Tibial nerve (tissue), 4 donors: ENCODE measurements around the gene DHX30. TPM values are rescaled to one million over a fixed set of nuclear protein-coding genes. Genes with fewer than 3 reads are reported as not detected.

ENCODE experiments used
- DNase-seq, 2 donors: peaks; one replicate each; pipeline ENCODE4 v3.0.0-alpha.2; 2019; ENCODE audit warnings: low spot score in 2 of 2
- H3K27ac ChIP-seq, 4 donors: fragments of 200-600 bp; sonication (generic) in 3 of 4; one replicate each; pipeline ENCODE4 v1.5.1; 2017 to 2019; ENCODE audit warnings: mild to moderate bottlenecking in 1 of 4
- H3K27me3 ChIP-seq, 2 donors: fragments of 200-600 bp; sonication (generic) in 1 of 2; one replicate each; pipeline versions ENCODE4 v1.5.1 to v1.6.0; 2017 to 2019
- H3K36me3 ChIP-seq, 3 donors: fragments of 200-600 bp; sonication (generic); one replicate each; pipeline ENCODE4 v1.5.1; 2018 to 2019
- H3K4me1 ChIP-seq, 4 donors: fragments of 200-600 bp; sonication (generic) in 3 of 4; one replicate each; pipeline ENCODE4 v1.5.1; 2017 to 2019
- H3K4me3 ChIP-seq, 4 donors: fragments of 200-600 bp; sonication (generic) in 3 of 4; one replicate each; pipeline ENCODE4 v1.5.1; 2017 to 2019; ENCODE audit warnings: mild to moderate bottlenecking in 1 of 4, moderate library complexity in 1 of 4
- H3K9me3 ChIP-seq, 4 donors: fragments of 200-600 bp; sonication (generic) in 3 of 4; one replicate each; pipeline ENCODE4 v1.5.1; 2017 to 2019
- EP300 ChIP-seq, 2 donors: sonication (generic); formaldehyde crosslinking; IDR thresholded peaks; one replicate each; pipeline ENCODE4 v1.6.1; 2017; ENCODE audit warnings: antibody characterized with exemption in 2 of 2, mild to moderate bottlenecking in 1 of 2
- POLR2A ChIP-seq, 2 donors: fragments of 450-650 bp; IDR thresholded peaks; one replicate each; pipeline ENCODE4 v1.6.1; 2017; ENCODE audit warnings: antibody characterized with exemption in 2 of 2, mild to moderate bottlenecking in 2 of 2, moderate library complexity in 2 of 2
- WGBS, 2 donors: methylation state at CpG; one replicate each; pipeline ENCODE4 v1.1.5; 2018; 5-methylcytosine and 5-hydroxymethylcytosine counted together
- total RNA-seq, 4 donors: library from RNA; depleted of rRNA; stranded (reverse); fragments of >200 nt; gene quantifications; one replicate each; pipeline ENCODE4 v1.1.0, GENCODE V29; 2016
- TF ChIP-seq, protein P1 (sequence below), 5 experiments: fragments of 200-600 bp in 3 of 5; fragments of 450-650 bp in 2 of 5; sonication (generic) in 3 of 5; IDR thresholded peaks; one replicate each; pipeline ENCODE4 v1.5.1; 2016 to 2019; ENCODE audit warnings: antibody characterized with exemption in 5 of 5, mild to moderate bottlenecking in 3 of 5, moderate library complexity in 2 of 5

DHX30 gene
- total RNA-seq, 4 donors from 2014 or later: 71.9 to 86.4 (median 78.8) TPM

DNA sequence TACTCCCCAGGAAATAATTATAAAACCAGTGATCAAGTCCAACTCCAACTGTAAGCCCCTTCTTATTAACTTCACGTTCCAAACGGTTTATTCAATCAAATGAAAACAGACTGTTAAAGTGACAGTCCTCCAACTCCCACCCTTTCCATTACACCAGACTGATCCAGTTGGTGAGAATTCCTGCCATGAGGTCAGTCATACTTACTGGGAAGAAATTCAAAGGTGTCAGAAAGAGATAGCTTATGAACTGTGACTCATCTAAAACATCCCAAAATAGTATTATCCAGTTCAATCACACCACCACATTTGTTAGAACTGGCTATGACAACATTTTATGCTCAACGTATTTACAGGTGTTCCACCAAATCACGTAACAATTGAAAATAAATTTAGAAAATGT is 40.7 kb upstream of the DHX30 start:
- DNase-seq: no peak
- Histone ChIP-seq H3K4me1 (peaks cover 0 to 5% (median 0%) of the 10 kb centered on the region in 4 donors), H3K36me3 (peaks cover 0 to 44% (median 3%) of the 10 kb centered on the region in 3 donors), H3K27ac (no peak overlapping the region), H3K9me3 (no peaks in the 10 kb centered on the region), H3K4me3 (no peak overlapping the region), H3K27me3 (no peaks in the 10 kb centered on the region)
- no peak for TF ChIP-seq POLR2A (IDR thresholded peaks at IDR 0.05)
- TF ChIP-seq, protein P1, sequence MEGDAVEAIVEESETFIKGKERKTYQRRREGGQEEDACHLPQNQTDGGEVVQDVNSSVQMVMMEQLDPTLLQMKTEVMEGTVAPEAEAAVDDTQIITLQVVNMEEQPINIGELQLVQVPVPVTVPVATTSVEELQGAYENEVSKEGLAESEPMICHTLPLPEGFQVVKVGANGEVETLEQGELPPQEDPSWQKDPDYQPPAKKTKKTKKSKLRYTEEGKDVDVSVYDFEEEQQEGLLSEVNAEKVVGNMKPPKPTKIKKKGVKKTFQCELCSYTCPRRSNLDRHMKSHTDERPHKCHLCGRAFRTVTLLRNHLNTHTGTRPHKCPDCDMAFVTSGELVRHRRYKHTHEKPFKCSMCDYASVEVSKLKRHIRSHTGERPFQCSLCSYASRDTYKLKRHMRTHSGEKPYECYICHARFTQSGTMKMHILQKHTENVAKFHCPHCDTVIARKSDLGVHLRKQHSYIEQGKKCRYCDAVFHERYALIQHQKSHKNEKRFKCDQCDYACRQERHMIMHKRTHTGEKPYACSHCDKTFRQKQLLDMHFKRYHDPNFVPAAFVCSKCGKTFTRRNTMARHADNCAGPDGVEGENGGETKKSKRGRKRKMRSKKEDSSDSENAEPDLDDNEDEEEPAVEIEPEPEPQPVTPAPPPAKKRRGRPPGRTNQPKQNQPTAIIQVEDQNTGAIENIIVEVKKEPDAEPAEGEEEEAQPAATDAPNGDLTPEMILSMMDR (IDR thresholded peaks at IDR 0.05): no peak
- no peak for TF ChIP-seq EP300 (IDR thresholded peaks at IDR 0.05)
- 49 to 51% methylated on average over 4 of the region's 4 CpGs for WGBS, 2 donors

DNA sequence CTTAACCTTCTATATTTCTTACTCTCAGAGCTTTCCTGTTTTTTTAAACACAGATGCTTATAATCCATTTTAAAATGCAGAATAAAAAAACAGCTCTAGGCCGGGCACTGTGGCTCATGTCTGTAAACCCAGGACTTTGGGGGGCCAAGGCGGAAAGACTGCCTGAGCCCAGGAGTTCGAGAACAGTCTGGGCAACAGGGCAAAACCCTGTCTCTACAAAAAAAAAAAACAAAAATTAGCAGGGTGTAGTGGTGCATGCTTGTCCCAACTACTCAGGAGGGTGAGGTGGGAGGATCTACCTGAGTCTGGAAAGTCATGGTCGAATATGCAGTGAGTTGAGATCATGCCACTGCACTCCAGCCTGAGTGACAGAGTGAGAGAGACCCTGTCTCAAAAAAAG is 36.8 kb upstream of the DHX30 start:
- Histone ChIP-seq H3K27ac (no peak overlapping the region), H3K36me3 (peaks cover 0 to 45% (median 3%) of the 10 kb centered on the region in 3 donors), H3K9me3 (no peaks in the 10 kb centered on the region), H3K4me3 (no peak overlapping the region), H3K27me3 (no peaks in the 10 kb centered on the region), H3K4me1 (peaks cover 0 to 5% (median 0%) of the 10 kb centered on the region in 4 donors)
- 80 to 87% methylated on average over 4 of the region's 4 CpGs for WGBS, 2 donors
- DNase-seq: no peak
- no peak for TF ChIP-seq POLR2A (IDR thresholded peaks at IDR 0.05)
- TF ChIP-seq EP300 (IDR thresholded peaks at IDR 0.05): no peak
- TF ChIP-seq, protein P1 (IDR thresholded peaks at IDR 0.05): no peak

DNA sequence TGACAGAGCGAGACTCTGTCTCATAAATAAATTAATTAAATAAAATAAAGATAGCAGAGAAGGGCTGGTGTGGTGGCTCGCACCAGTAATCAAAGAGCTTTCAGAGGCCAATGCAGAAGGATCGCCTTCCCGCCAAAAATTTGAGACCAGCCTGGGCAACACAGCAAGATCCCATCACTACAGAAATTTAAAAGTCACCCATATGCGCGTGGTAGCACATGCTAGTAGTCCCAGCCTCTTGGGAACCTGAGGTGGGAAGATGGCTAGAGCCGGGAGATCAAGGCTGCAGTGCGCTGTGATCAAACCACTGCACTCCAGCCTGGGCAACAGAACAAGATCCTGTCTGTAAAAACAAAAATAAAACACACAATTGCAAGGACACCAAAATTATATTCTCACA is 30.9 kb upstream of the DHX30 start:
- TF ChIP-seq EP300 (IDR thresholded peaks at IDR 0.05): no peak
- TF ChIP-seq, protein P1 (IDR thresholded peaks at IDR 0.05): no peak
- no peak for TF ChIP-seq POLR2A (IDR thresholded peaks at IDR 0.05)
- Histone ChIP-seq H3K4me1 (peaks cover 0 to 4% (median 0%) of the 10 kb centered on the region in 4 donors), H3K9me3 (no peaks in the 10 kb centered on the region), H3K36me3 (peaks cover 0 to 42% (median 5%) of the 10 kb centered on the region in 3 donors), H3K27me3 (no peaks in the 10 kb centered on the region), H3K4me3 (no peak overlapping the region), H3K27ac (no peak overlapping the region)
- DNase-seq: no peak
- 97 to 99% methylated on average over 8 of the region's 8 CpGs for WGBS, 2 donors

DNA sequence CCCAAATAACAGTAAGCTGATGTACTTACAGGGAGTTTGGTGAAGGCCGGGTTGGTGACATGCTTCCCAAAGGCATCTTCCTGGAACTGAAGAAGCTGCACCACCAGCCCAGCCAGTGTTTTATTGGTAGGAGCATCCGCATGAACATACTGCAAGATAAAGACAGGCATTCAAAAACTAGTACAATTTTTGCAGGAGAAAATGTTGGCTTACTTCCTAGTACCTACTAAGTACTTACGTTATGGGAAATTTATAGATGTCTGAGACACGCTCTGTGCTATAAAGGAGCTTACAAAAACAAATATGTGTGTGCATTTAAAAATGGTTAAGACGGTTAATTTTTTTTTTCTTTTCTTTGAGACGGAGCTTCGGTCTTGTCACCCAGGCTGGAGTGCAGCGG is 30.1 kb upstream of the DHX30 start:
- no peak overlapping the region for H3K27ac ChIP-seq
- no peaks in the 10 kb centered on the region for H3K27me3 ChIP-seq
- DNase-seq: no peak
- peaks cover 0 to 4% (median 0%) of the 10 kb centered on the region in 4 donors for H3K4me1 ChIP-seq
- WGBS, 2 donors: 75 to 76% methylated on average over 8 of the region's 8 CpGs
- TF ChIP-seq EP300 (IDR thresholded peaks at IDR 0.05): no peak
- no peak for TF ChIP-seq POLR2A (IDR thresholded peaks at IDR 0.05)
- no peaks in the 10 kb centered on the region for H3K9me3 ChIP-seq
- H3K4me3 ChIP-seq: no peak overlapping the region
- peaks cover 0 to 38% (median 5%) of the 10 kb centered on the region in 3 donors for H3K36me3 ChIP-seq

DNA sequence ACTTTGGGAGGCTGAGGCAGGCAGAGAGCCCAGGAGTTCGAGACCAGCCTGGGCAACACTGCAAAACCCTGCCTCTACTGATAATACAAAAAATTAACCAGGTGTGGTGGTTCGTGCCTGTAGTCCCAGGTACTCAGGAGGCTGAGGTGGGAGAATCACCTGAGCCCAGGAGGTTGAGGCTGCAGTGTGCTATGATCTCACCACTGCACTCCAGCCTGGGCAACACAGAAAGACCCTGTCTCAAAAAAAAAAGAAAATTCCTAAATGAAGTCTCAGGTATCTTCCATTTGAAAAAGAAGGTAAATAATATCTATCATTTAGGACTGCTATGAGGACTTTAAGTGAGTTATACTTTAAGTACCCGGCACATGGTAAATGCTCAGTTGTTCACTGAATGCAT is 24.2 kb upstream of the DHX30 start:
- H3K4me3 ChIP-seq: no peak overlapping the region

More for the DNA sequence above, 24.2 kb upstream of the DHX30 start:
- Histone ChIP-seq H3K27ac (no peak overlapping the region), H3K4me1 (peaks cover 0 to 40% (median 15%) of the 10 kb centered on the region in 4 donors), H3K27me3 (no peaks in the 10 kb centered on the region), H3K36me3 (no peaks in the 10 kb centered on the region), H3K9me3 (no peaks in the 10 kb centered on the region)
- 91 to 96% methylated on average over 3 of the region's 3 CpGs for WGBS, 2 donors
- no peak for DNase-seq
- TF ChIP-seq, protein P1 (IDR thresholded peaks at IDR 0.05): no peak
- TF ChIP-seq POLR2A (IDR thresholded peaks at IDR 0.05) (no peak), EP300 (IDR thresholded peaks at IDR 0.05) (no peak)
